ENCODE data around the gene ARID1B. TPM values are rescaled to one million over a fixed set of nuclear protein-coding genes. Genes with fewer than 3 reads are reported as not detected.
A peak's percentile ranks its signal among the peaks of the same experiment; 100 is the strongest.

ARID1B gene
- total and polyA plus RNA-seq, 2 of the 13 experiments (the other 11 are each of a cell fraction or from before 2014, with no cell fraction given): 20.1 to 32.6 TPM

DNA sequence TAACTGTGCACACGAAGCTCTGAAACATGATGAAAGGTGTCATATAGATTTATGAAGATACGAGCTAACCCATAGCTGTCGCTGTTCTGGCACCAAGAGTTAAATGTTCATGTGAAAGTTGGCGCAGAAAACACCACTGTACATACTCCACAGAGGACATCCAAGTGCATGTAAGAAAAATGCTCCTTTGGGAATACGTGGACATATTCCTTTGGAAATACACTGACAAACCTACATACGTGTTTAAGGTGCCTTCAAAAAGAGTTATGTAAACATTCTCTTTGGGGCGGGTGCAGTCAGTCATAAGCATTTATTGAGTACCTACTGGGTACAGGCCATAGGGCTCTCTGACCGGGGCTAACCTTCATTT is 723 bp upstream of the ARID1B start (continued):
- TF ChIP-seq, protein P1, sequence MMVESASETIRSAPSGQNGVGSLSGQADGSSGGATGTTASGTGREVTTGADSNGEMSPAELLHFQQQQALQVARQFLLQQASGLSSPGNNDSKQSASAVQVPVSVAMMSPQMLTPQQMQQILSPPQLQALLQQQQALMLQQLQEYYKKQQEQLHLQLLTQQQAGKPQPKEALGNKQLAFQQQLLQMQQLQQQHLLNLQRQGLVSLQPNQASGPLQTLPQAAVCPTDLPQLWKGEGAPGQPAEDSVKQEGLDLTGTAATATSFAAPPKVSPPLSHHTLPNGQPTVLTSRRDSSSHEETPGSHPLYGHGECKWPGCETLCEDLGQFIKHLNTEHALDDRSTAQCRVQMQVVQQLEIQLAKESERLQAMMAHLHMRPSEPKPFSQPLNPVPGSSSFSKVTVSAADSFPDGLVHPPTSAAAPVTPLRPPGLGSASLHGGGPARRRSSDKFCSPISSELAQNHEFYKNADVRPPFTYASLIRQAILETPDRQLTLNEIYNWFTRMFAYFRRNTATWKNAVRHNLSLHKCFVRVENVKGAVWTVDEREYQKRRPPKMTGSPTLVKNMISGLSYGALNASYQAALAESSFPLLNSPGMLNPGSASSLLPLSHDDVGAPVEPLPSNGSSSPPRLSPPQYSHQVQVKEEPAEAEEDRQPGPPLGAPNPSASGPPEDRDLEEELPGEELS (CRISPR knock-in tag; IDR thresholded peaks at IDR 0.05): no peak; the same call in 1 of the 2 replicates
- no peak for TF ChIP-seq ZNF773 (CRISPR knock-in tag; IDR thresholded peaks at IDR 0.05; ENCODE audit: borderline replicate concordance)
- no peak for TF ChIP-seq ZNF556 (CRISPR knock-in tag; IDR thresholded peaks at IDR 0.05; ENCODE audit: borderline replicate concordance)
- no peak for TF ChIP-seq PHF20 (CRISPR knock-in tag; IDR thresholded peaks at IDR 0.05)
- TF ChIP-seq ZSCAN22 (CRISPR knock-in tag; IDR thresholded peaks at IDR 0.05): no peak
- TF ChIP-seq HDAC1 (CRISPR knock-in tag; IDR thresholded peaks at IDR 0.05): no peak
- no peak for TF ChIP-seq ZNF777 (CRISPR knock-in tag; IDR thresholded peaks at IDR 0.05)
- no peak for TF ChIP-seq TEAD2 (CRISPR knock-in tag; IDR thresholded peaks at IDR 0.05)
- TF ChIP-seq, protein P2, sequence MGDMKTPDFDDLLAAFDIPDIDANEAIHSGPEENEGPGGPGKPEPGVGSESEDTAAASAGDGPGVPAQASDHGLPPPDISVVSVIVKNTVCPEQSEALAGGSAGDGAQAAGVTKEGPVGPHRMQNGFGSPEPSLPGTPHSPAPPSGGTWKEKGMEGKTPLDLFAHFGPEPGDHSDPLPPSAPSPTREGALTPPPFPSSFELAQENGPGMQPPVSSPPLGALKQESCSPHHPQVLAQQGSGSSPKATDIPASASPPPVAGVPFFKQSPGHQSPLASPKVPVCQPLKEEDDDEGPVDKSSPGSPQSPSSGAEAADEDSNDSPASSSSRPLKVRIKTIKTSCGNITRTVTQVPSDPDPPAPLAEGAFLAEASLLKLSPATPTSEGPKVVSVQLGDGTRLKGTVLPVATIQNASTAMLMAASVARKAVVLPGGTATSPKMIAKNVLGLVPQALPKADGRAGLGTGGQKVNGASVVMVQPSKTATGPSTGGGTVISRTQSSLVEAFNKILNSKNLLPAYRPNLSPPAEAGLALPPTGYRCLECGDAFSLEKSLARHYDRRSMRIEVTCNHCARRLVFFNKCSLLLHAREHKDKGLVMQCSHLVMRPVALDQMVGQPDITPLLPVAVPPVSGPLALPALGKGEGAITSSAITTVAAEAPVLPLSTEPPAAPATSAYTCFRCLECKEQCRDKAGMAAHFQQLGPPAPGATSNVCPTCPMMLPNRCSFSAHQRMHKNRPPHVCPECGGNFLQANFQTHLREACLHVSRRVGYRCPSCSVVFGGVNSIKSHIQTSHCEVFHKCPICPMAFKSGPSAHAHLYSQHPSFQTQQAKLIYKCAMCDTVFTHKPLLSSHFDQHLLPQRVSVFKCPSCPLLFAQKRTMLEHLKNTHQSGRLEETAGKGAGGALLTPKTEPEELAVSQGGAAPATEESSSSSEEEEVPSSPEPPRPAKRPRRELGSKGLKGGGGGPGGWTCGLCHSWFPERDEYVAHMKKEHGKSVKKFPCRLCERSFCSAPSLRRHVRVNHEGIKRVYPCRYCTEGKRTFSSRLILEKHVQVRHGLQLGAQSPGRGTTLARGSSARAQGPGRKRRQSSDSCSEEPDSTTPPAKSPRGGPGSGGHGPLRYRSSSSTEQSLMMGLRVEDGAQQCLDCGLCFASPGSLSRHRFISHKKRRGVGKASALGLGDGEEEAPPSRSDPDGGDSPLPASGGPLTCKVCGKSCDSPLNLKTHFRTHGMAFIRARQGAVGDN (CRISPR knock-in tag; IDR thresholded peaks at IDR 0.05): no peak
- TF ChIP-seq, protein P3, sequence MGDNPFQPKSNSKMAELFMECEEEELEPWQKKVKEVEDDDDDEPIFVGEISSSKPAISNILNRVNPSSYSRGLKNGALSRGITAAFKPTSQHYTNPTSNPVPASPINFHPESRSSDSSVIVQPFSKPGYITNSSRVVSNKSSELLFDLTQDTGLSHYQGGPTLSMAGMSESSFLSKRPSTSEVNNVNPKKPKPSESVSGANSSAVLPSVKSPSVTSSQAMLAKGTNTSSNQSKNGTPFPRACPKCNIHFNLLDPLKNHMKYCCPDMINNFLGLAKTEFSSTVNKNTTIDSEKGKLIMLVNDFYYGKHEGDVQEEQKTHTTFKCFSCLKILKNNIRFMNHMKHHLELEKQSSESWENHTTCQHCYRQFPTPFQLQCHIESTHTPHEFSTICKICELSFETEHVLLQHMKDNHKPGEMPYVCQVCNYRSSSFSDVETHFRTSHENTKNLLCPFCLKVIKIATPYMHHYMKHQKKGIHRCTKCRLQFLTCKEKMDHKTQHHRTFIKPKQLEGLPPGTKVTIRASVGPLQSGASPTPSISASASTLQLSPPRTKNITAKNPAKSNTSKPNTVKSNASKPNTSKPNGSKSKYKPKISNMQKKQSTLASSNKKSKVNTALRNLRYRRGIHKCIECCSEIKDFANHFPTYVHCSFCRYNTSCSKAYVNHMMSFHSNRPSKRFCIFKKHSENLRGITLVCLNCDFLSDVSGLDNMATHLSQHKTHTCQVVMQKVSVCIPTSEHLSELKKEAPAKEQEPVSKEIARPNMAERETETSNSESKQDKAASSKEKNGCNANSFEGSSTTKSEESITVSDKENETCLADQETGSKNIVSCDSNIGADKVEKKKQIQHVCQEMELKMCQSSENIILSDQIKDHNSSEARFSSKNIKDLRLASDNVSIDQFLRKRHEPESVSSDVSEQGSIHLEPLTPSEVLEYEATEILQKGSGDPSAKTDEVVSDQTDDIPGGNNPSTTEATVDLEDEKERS (CRISPR knock-in tag; IDR thresholded peaks at IDR 0.05): no peak
- TF ChIP-seq, protein P4, sequence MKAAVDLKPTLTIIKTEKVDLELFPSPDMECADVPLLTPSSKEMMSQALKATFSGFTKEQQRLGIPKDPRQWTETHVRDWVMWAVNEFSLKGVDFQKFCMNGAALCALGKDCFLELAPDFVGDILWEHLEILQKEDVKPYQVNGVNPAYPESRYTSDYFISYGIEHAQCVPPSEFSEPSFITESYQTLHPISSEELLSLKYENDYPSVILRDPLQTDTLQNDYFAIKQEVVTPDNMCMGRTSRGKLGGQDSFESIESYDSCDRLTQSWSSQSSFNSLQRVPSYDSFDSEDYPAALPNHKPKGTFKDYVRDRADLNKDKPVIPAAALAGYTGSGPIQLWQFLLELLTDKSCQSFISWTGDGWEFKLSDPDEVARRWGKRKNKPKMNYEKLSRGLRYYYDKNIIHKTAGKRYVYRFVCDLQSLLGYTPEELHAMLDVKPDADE (CRISPR knock-in tag; IDR thresholded peaks at IDR 0.05): no peak
- TF ChIP-seq RELA (CRISPR knock-in tag; IDR thresholded peaks at IDR 0.05): 0 out of 2 replicates have a peak, but pooled peaks have one; percentile 39
- no peak for TF ChIP-seq HIVEP1 (CRISPR knock-in tag; IDR thresholded peaks at IDR 0.05)
- no peak for TF ChIP-seq CEBPB (IDR thresholded peaks at IDR 0.05; ENCODE audit: borderline replicate concordance, low read depth, low read length)
- TF ChIP-seq, protein P5, sequence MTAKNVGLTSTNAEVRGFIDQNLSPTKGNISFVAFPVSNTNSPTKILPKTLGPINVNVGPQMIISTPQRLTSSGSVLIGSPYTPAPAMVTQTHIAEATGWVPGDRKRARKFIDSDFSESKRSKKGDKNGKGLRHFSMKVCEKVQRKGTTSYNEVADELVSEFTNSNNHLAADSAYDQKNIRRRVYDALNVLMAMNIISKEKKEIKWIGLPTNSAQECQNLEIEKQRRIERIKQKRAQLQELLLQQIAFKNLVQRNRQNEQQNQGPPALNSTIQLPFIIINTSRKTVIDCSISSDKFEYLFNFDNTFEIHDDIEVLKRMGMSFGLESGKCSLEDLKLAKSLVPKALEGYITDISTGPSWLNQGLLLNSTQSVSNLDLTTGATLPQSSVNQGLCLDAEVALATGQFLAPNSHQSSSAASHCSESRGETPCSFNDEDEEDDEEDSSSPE (CRISPR knock-in tag; IDR thresholded peaks at IDR 0.05): no peak
- TF ChIP-seq ZMYM3 (CRISPR knock-in tag; IDR thresholded peaks at IDR 0.05): peak; percentile 75; the same call in 1 of the 2 replicates
- no peak for TF ChIP-seq ZNF577 (CRISPR knock-in tag; IDR thresholded peaks at IDR 0.05; ENCODE audit: borderline replicate concordance, low read depth)
- TF ChIP-seq RFX1 (IDR thresholded peaks at IDR 0.05): no peak
- no peak for TF ChIP-seq ARHGAP35 (CRISPR knock-in tag; IDR thresholded peaks at IDR 0.05; ENCODE audit: borderline replicate concordance)
- TF ChIP-seq ZNF468 (CRISPR knock-in tag; IDR thresholded peaks at IDR 0.05): no peak
